Neural cell (in vitro differentiated cells): ENCODE data around the gene TMPRSS2.

Experiments used
- EP300 ChIP-seq: fragments of 450-650 bp; conservative IDR thresholded peaks from 2 replicates; pipeline ENCODE4 v1.6.1; 2014; ENCODE audit warnings: antibody characterized with exemption, mild to moderate bottlenecking, moderate library complexity; ENCODE audit not compliant: poor library complexity, severe bottlenecking
- EZH2 ChIP-seq: fragments of 200-600, 300-800 bp; shearing (Covaris generic), sonication (generic); IDR thresholded peaks from 2 replicates; pipeline ENCODE4 v1.6.1; 2014; ENCODE audit warnings: antibody characterized with exemption, low read length, borderline replicate concordance, mild to moderate bottlenecking; ENCODE audit not compliant: insufficient read depth, poor library complexity, severe bottlenecking
- MXI1 ChIP-seq: fragments of 450-650 bp; conservative IDR thresholded peaks from 2 replicates; pipeline ENCODE4 v1.6.1; 2014; ENCODE audit warnings: antibody characterized with exemption, mild to moderate bottlenecking; ENCODE audit not compliant: poor library complexity, severe bottlenecking
- POLR2AphosphoS5 ChIP-seq: IDR thresholded peaks from 2 replicates; pipeline ENCODE4 v1.6.1; 2012
- RAD21 ChIP-seq: fragments of 450-650 bp; conservative IDR thresholded peaks from 2 replicates; pipeline ENCODE4 v1.6.1; 2014; ENCODE audit warnings: antibody characterized with exemption, mild to moderate bottlenecking, moderate library complexity
- TAF1 ChIP-seq: IDR thresholded peaks from 2 replicates; pipeline ENCODE4 v1.6.1; 2012; ENCODE audit warnings: low read depth
- TF ChIP-seq, protein P1 (sequence below): fragments of 450-650 bp; IDR thresholded peaks from 2 replicates; pipeline ENCODE4 v1.5.1; 2014; ENCODE audit warnings: antibody characterized with exemption, mild to moderate bottlenecking, moderate library complexity; ENCODE audit not compliant: poor library complexity, severe bottlenecking
- TF ChIP-seq, protein P2 (sequence below): IDR thresholded peaks from 2 replicates; pipeline ENCODE4 v1.6.1; 2012; ENCODE audit warnings: borderline replicate concordance

DNA sequence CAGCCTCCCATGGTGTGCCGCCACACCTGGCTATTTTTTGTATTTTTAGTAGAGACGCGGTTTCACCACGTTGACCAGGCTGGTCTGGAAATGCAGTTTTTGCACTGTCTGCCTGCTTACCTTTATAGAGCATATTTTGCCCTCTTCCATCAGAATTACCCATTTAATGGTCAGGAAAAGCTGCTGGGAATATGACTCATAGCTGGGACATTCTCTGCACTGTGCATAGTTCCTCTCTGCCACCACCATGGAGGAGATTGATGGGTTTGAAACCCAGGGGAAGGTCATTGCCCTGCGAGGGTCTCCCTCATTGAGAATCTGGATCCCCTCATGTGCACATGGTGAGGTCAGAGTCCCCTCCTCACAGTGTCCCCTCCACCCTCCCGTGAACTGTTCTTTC lies 49.8 kb downstream of the TMPRSS2 start:
- TF ChIP-seq, protein P1, sequence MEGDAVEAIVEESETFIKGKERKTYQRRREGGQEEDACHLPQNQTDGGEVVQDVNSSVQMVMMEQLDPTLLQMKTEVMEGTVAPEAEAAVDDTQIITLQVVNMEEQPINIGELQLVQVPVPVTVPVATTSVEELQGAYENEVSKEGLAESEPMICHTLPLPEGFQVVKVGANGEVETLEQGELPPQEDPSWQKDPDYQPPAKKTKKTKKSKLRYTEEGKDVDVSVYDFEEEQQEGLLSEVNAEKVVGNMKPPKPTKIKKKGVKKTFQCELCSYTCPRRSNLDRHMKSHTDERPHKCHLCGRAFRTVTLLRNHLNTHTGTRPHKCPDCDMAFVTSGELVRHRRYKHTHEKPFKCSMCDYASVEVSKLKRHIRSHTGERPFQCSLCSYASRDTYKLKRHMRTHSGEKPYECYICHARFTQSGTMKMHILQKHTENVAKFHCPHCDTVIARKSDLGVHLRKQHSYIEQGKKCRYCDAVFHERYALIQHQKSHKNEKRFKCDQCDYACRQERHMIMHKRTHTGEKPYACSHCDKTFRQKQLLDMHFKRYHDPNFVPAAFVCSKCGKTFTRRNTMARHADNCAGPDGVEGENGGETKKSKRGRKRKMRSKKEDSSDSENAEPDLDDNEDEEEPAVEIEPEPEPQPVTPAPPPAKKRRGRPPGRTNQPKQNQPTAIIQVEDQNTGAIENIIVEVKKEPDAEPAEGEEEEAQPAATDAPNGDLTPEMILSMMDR, result no peak
- TF ChIP-seq EZH2 (no peak), POLR2AphosphoS5 (no peak), RAD21 (no peak), MXI1 (no peak), EP300 (no peak), TAF1 (no peak)
- TF ChIP-seq, protein P2, sequence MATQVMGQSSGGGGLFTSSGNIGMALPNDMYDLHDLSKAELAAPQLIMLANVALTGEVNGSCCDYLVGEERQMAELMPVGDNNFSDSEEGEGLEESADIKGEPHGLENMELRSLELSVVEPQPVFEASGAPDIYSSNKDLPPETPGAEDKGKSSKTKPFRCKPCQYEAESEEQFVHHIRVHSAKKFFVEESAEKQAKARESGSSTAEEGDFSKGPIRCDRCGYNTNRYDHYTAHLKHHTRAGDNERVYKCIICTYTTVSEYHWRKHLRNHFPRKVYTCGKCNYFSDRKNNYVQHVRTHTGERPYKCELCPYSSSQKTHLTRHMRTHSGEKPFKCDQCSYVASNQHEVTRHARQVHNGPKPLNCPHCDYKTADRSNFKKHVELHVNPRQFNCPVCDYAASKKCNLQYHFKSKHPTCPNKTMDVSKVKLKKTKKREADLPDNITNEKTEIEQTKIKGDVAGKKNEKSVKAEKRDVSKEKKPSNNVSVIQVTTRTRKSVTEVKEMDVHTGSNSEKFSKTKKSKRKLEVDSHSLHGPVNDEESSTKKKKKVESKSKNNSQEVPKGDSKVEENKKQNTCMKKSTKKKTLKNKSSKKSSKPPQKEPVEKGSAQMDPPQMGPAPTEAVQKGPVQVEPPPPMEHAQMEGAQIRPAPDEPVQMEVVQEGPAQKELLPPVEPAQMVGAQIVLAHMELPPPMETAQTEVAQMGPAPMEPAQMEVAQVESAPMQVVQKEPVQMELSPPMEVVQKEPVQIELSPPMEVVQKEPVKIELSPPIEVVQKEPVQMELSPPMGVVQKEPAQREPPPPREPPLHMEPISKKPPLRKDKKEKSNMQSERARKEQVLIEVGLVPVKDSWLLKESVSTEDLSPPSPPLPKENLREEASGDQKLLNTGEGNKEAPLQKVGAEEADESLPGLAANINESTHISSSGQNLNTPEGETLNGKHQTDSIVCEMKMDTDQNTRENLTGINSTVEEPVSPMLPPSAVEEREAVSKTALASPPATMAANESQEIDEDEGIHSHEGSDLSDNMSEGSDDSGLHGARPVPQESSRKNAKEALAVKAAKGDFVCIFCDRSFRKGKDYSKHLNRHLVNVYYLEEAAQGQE, result no peak
